GM18861 (cell line): ENCODE measurements around the gene SLC50A1.

Experiments used
- ATAC-seq: cut with Tn5 transposase; IDR thresholded peaks from one replicate; pipeline ENCODE4 v1.9.1; 2021; ENCODE audit not compliant: unreplicated experiment

The SLC50A1 gene

DNA sequence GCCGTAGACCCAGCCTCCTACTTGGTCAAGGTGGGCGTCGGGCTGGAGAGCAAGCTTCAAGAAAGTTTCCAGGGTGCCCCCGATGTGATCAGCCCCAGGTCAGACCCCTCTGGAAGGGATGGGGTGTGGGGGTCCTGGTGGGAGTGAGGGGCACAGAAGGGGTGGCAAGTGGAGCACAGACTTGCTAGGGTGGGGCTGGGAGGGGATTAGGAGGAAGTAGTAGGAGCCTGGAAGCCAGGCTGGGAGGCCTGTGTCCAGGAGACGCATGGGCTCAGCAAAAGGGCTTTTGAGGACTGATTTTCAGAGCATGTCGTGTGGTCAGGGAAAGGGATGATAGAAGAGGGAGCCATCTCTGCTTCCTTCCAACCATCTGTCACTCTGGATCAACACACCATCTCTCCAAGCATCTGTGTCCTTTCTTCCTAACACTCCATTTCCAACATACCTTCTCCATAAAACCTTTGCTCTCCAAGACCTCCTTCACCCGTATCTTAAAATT, 46.4 kb downstream of the SLC50A1 start:
- no peak for ATAC-seq

GRCh38 chr1:155183775-155184221, 48.1 kb downstream of the SLC50A1 start:
- ATAC-seq, result no peak

GRCh38 chr1:155184351-155184811, 48.7 kb downstream of the SLC50A1 start:
- ATAC-seq, result no peak

DNA sequence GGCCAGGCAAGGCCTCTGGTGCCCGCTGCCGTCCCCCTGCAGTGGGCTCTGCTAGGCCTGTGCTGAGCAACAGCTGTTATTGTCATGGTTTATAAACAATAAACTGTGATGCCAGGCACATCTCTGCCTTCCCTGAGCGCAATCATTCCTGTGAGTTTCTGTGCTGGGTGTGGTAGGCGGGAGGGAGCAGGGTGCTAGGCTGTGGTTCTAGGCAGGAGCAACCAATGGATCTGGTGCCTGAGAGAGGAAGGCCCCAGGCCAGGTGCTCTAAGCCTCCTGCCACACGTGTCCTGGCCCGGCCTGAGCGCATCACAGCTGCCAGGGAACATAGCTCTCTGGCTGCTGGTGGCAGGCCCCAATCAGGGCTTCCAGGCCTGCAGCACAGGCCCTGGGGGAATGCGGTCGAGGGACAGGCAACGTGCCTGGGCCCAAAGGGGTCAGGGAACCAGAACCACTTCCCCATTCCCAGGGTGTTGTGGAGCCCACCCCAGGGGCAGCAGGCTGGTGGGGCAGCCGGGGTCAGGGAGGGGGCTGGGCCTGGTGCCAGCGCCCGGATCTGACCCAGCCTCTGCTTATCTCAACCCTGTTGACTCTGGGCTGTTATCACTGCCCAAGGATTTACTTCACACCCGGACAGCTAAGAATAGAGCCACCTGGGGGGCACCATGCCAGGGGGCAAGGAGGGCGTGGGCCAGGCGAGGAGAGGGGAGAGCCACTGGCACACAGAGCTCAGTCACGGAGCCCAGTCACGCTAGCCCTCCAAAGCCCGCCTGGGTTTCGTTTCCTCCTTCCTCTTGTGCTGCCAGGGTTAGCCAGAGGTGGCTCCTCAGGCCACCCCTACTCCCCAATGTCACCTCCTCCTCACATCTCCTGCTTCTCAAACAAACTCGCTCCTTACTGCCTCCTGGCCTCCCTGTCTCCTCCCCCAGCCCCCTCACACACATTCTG, 49.5 kb downstream of the SLC50A1 start:
- ATAC-seq, result peak; percentile 82

- no peak for ATAC-seq
Measured at GRCh38 chr1:155185783-155186066, 50.1 kb downstream of the SLC50A1 start.

GRCh38 chr1:155186067-155186793, 50.6 kb downstream of the SLC50A1 start:
- no peak for ATAC-seq

DNA sequence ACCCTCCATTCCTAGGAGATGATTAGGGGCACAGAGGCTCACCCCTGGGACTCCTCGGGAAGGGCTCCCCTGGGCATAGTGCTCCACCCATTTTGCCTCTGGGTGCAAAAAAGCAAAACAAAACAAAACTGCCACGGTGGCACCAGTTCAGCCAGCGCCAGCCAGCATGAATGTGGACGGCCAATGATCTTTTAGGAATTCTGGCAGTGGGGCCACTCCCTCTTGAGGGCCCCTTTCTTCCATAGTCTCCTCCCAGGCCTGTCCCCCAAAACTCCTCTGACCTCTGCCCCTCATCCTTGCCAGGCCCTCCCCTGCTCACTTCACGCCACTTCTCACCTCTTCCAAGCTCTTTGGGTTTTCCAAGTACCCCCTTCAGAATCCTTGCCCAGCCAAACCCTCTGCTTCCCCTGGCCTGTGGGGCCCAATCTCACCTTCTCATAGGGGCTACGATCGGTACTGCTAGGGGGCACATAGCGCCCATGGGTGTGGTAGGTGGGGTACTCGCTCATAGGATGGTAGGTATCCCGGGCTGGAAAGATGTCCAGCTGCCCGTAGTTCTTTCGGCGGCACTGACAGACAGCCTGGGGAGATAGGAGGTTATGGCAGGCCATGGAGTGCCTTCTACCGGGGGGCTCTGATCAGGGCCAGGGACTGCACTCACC, 51.3 kb downstream of the SLC50A1 start:
- ATAC-seq, result no peak

GRCh38 chr1:155187456-155187891, 51.8 kb downstream of the SLC50A1 start:
- no peak for ATAC-seq

- no peak for ATAC-seq
Measured at GRCh38 chr1:155188268-155188667, 52.6 kb downstream of the SLC50A1 start.
